Measurements from ENCODE around the gene PHAF1.
A peak's percentile ranks its signal among the peaks of the same experiment; 100 is the strongest.
"Not testable (repeated sequence)": the region's sequence is repeated elsewhere in the genome, so short reads cannot be mapped to it uniquely, and the experiment has no call there.

PHAF1 gene

GRCh38 chr16:67114793-67115192, 5.1 kb downstream of the PHAF1 start:
- no peak for DNase-seq
- Mint-ChIP-seq H3K27me3 (no peaks in the 10 kb centered on the region), H3K4me1 (ENCODE audit: low read depth) (peaks cover 44% of the 10 kb centered on the region), H3K27ac (peak overlapping the region; percentile 26), H3K9me3 (no peaks in the 10 kb centered on the region), H3K4me3 (no peak overlapping the region), H3K36me3 (ENCODE audit: low read depth) (peaks cover 64% of the 10 kb centered on the region)

- no peak for DNase-seq
- Mint-ChIP-seq H3K36me3 (ENCODE audit: low read depth) (peaks cover 66% of the 10 kb centered on the region), H3K27me3 (no peaks in the 10 kb centered on the region), H3K4me3 (no peak overlapping the region), H3K27ac (no peak overlapping the region), H3K9me3 (no peaks in the 10 kb centered on the region), H3K4me1 (ENCODE audit: low read depth) (peaks cover 44% of the 10 kb centered on the region)
Measured at GRCh38 chr16:67115639-67116038, 5.9 kb downstream of the PHAF1 start.

DNA sequence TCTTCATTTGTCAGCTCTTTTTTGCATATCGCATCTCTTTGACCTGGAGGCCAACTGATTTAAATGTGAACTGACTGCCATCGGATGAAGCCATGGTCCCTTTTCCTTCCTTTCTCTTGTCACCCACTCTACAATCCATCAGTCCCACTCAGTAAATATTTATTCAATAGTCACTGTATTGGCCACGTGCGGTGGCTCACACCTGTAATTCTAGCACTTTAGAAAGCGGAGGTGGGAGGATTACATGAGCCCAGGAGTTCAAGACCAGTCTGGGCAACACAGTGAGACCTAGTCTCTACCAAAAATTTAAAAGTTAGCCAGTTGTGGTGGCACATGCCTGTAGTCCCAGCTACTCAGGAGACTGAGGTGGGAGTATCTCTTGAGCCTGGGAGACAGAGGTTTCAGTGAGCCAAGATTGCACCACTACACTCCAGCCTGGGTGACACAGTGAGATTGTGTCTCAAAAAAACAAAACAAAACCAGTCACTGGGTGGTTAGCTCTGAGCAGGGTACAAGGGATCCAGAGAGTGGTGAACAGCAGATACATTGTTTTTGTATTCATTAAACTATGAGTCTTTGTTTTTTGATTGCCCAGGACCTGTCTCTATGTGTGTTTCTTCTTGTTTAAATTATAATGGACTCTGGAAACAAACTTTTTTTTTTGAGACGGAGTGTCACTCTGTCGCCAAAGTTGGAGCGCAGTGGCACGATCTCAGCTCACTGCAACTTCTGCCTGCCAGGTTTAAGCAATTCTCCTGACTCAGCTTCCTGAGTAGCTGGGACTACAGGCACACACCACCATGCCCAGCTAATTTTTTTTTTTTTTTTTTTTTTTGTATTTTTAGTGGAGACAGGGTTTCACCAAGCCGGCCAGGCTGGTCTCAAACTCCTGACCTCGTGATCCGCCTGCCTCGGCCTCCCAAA, 6.9 kb downstream of the PHAF1 start:
- H3K4me1 Mint-ChIP-seq (ENCODE audit: low read depth) = peaks cover 36% of the 10 kb centered on the region
- no peaks in the 10 kb centered on the region for H3K9me3 Mint-ChIP-seq
- H3K27ac Mint-ChIP-seq = no peak overlapping the region
- no peaks in the 10 kb centered on the region for H3K27me3 Mint-ChIP-seq
- H3K36me3 Mint-ChIP-seq (ENCODE audit: low read depth) = peaks cover 68% of the 10 kb centered on the region
- no peak for DNase-seq
- H3K4me3 Mint-ChIP-seq = no peak overlapping the region

GRCh38 chr16:67117716-67118115, 8.0 kb downstream of the PHAF1 start:
- peaks cover 26% of the 10 kb centered on the region for H3K4me1 Mint-ChIP-seq (ENCODE audit: low read depth)
- no peaks in the 10 kb centered on the region for H3K9me3 Mint-ChIP-seq
- no peak for DNase-seq
- H3K4me3 Mint-ChIP-seq = no peak overlapping the region
- no peaks in the 10 kb centered on the region for H3K27me3 Mint-ChIP-seq
- H3K27ac Mint-ChIP-seq = no peak overlapping the region
- peaks cover 69% of the 10 kb centered on the region for H3K36me3 Mint-ChIP-seq (ENCODE audit: low read depth)

DNA sequence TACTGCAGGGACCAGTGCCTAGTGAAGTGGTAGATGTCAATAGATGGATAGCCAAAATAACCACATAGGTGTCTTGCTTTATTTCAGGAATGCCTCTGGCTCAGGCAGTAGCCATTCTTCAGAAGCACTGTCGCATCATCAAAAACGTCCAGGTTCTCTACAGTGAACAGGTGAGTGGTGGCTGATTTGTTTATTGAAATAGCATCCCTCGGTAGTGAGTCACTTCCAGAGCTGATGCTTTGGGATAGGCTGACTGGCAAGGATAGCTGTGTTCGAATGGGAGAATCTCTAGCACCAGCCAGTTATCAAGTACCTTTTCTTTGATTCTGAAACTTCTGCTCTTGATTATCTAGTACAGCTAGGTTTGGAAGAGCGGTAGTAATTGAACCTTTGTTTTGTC, 10.3 kb downstream of the PHAF1 start:
- H3K4me3 Mint-ChIP-seq = no peak overlapping the region
- no peaks in the 10 kb centered on the region for H3K9me3 Mint-ChIP-seq
- H3K4me1 Mint-ChIP-seq (ENCODE audit: low read depth) = peaks cover 10% of the 10 kb centered on the region
- no peak for DNase-seq
- H3K27ac Mint-ChIP-seq = no peak overlapping the region
- no peaks in the 10 kb centered on the region for H3K27me3 Mint-ChIP-seq
- peaks cover 75% of the 10 kb centered on the region for H3K36me3 Mint-ChIP-seq (ENCODE audit: low read depth)

- not testable (repeated sequence) for H3K4me3 Mint-ChIP-seq, H3K27ac Mint-ChIP-seq
Measured at GRCh38 chr16:67122799-67123198, 13.1 kb downstream of the PHAF1 start.

DNA sequence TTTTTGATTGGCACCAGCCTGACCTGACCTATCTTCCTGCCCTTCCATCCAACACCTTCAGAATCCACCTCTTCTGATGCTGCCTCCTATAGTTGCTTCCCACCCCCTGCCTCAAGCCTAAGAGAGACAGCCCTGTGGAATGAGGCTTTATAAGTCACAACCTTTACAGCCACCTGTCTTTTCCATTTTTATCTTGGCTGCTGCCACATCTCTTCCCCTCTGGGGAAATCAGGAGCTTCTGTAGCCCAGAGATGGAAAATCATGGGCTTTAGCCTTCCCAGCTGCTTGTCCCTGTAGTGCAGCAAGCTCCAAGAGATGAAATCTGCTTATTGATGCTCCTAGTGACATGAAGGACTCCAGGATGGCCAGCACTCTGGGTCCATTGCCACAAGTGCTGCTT, 18.7 kb downstream of the PHAF1 start:
- no peaks in the 10 kb centered on the region for H3K27me3 Mint-ChIP-seq
- no peak overlapping the region for H3K4me3 Mint-ChIP-seq
- DNase-seq = no peak
- no peaks in the 10 kb centered on the region for H3K4me1 Mint-ChIP-seq (ENCODE audit: low read depth)
- H3K36me3 Mint-ChIP-seq (ENCODE audit: low read depth) = peaks cover 84% of the 10 kb centered on the region
- no peak overlapping the region for H3K27ac Mint-ChIP-seq
- no peaks in the 10 kb centered on the region for H3K9me3 Mint-ChIP-seq

More at GRCh38 chr16:67122799-67123198, 13.1 kb downstream of the PHAF1 start:
- peaks cover 76% of the 10 kb centered on the region for H3K36me3 Mint-ChIP-seq (ENCODE audit: low read depth)
- H3K4me1 Mint-ChIP-seq (ENCODE audit: low read depth); DNase-seq; H3K27me3 Mint-ChIP-seq; H3K9me3 Mint-ChIP-seq: not testable (repeated sequence)

GRCh38 chr16:67128887-67129286, 19.1 kb downstream of the PHAF1 start:
- peaks cover 83% of the 10 kb centered on the region for H3K36me3 Mint-ChIP-seq (ENCODE audit: low read depth)
- no peaks in the 10 kb centered on the region for H3K9me3 Mint-ChIP-seq

DNA sequence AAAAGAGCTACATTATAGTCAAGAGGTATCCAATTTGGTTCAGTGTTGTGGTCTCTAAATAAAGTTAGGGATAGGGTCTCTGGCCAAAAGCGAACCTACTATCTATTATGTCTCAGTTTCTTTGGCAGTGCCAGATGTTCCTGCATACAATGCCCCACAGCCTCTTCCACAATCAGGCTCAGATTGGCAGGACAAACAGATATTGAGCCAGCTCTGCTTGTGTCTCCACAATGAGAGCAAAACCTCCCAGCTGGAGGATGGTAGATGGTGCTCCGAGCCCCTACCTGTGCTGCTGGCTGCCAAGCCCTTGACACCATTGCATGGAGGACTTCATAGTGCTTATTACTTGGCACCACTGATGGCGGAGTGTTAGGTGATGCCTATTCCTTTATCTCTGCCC, 19.7 kb downstream of the PHAF1 start:
- Mint-ChIP-seq H3K4me3 (no peak overlapping the region), H3K4me1 (ENCODE audit: low read depth) (no peaks in the 10 kb centered on the region), H3K36me3 (ENCODE audit: low read depth) (peaks cover 83% of the 10 kb centered on the region)

More at GRCh38 chr16:67128887-67129286, 19.1 kb downstream of the PHAF1 start:
- no peaks in the 10 kb centered on the region for H3K4me1 Mint-ChIP-seq (ENCODE audit: low read depth)
- no peak for DNase-seq
- H3K27me3 Mint-ChIP-seq = no peaks in the 10 kb centered on the region
- no peak overlapping the region for H3K27ac Mint-ChIP-seq
- H3K4me3 Mint-ChIP-seq = no peak overlapping the region

DNA sequence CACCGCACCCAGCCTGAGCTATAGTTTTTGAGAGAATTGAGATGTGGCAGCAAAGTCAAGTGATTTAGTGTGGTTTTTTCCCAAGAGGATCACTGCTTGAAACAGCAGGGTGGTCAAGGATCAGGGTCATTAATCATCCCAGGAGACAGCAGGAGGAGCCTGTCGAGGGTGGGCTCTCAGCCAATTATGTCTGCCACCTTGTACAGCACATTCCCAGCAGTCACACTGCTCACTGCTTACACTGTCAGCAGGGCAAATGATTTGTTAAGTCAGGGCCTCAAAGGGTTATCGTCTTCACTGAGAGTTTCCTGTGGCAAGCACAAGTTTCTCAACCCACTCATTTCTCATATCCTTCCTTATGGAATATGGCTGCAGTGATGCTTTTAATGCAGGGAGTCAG, 27.9 kb downstream of the PHAF1 start:
- Mint-ChIP-seq H3K36me3 (ENCODE audit: low read depth) (peaks cover 94% of the 10 kb centered on the region), H3K4me3 (no peak overlapping the region), H3K27ac (no peak overlapping the region), H3K27me3 (no peaks in the 10 kb centered on the region), H3K4me1 (ENCODE audit: low read depth) (no peaks in the 10 kb centered on the region), H3K9me3 (no peaks in the 10 kb centered on the region)
- no peak for DNase-seq

More for the DNA sequence above, 19.7 kb downstream of the PHAF1 start:
- H3K9me3 Mint-ChIP-seq = no peaks in the 10 kb centered on the region
- no peaks in the 10 kb centered on the region for H3K27me3 Mint-ChIP-seq
- DNase-seq = no peak
- H3K27ac Mint-ChIP-seq = no peak overlapping the region

DNA sequence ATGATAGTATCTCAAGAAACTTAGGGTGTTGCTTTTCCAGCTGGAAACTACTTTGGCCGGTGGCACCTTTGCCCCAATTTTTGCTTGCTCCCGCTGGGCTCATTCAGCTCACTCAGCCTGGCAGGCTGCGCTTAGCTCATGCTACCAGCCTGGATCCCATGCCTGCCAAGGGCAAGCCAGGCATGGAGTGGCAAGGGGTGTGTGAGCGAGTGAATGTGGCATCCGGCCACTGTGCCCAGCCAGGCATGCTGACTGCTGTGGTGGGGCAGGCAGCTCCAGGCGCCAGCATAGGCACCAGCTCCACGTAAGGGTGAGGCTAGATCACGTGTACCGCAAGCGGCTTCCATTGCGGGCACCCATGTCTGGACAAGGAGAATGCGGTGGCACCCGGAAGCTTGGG, 31.6 kb downstream of the PHAF1 start:
- no peaks in the 10 kb centered on the region for H3K4me1 Mint-ChIP-seq (ENCODE audit: low read depth)
- no peak overlapping the region for H3K4me3 Mint-ChIP-seq
- H3K27ac Mint-ChIP-seq = no peak overlapping the region
- H3K27me3 Mint-ChIP-seq = no peaks in the 10 kb centered on the region
- H3K9me3 Mint-ChIP-seq = no peaks in the 10 kb centered on the region
- peaks cover 95% of the 10 kb centered on the region for H3K36me3 Mint-ChIP-seq (ENCODE audit: low read depth)
- DNase-seq = no peak

- H3K4me3 Mint-ChIP-seq = no peak overlapping the region
- H3K4me1 Mint-ChIP-seq (ENCODE audit: low read depth) = no peaks in the 10 kb centered on the region
- no peaks in the 10 kb centered on the region for H3K27me3 Mint-ChIP-seq
- H3K9me3 Mint-ChIP-seq = no peaks in the 10 kb centered on the region
- no peak overlapping the region for H3K27ac Mint-ChIP-seq
- DNase-seq = no peak
- peaks cover 94% of the 10 kb centered on the region for H3K36me3 Mint-ChIP-seq (ENCODE audit: low read depth)
Measured at GRCh38 chr16:67142342-67142741, 32.6 kb downstream of the PHAF1 start.

- peaks cover 91% of the 10 kb centered on the region for H3K36me3 Mint-ChIP-seq (ENCODE audit: low read depth)
- H3K27ac Mint-ChIP-seq = peak overlapping the region; percentile 5
- no peak overlapping the region for H3K4me3 Mint-ChIP-seq
- DNase-seq = no peak
- peaks cover 7% of the 10 kb centered on the region for H3K27me3 Mint-ChIP-seq
- no peaks in the 10 kb centered on the region for H3K9me3 Mint-ChIP-seq
- no peaks in the 10 kb centered on the region for H3K4me1 Mint-ChIP-seq (ENCODE audit: low read depth)
Measured at GRCh38 chr16:67144943-67145342, 35.2 kb downstream of the PHAF1 start.

DNA sequence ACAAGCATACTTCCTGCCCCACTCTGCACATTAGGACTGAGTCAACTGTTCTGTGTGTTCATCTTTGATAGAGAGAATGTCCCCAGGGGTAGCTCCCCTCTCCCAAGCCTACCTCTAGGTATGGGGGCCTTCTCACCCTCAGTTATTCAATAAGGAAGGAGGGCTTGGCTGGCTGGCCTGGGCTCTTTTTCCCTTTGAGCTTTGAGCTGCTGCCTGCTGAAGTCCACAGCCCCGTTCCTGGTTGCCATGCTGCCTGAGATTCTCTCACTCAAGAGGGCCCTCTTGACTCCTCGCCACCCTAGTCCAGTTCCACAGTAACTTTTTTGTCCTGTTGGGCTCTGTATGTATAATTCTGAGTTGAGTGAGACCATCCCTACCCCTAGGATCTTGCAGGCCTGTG, 36.0 kb downstream of the PHAF1 start:
- no peak for DNase-seq
- H3K9me3 Mint-ChIP-seq = no peaks in the 10 kb centered on the region
- no peak overlapping the region for H3K27ac Mint-ChIP-seq
- H3K27me3 Mint-ChIP-seq = peaks cover 7% of the 10 kb centered on the region
- H3K4me3 Mint-ChIP-seq = no peak overlapping the region
- H3K4me1 Mint-ChIP-seq (ENCODE audit: low read depth) = no peaks in the 10 kb centered on the region
- peaks cover 83% of the 10 kb centered on the region for H3K36me3 Mint-ChIP-seq (ENCODE audit: low read depth)

DNA sequence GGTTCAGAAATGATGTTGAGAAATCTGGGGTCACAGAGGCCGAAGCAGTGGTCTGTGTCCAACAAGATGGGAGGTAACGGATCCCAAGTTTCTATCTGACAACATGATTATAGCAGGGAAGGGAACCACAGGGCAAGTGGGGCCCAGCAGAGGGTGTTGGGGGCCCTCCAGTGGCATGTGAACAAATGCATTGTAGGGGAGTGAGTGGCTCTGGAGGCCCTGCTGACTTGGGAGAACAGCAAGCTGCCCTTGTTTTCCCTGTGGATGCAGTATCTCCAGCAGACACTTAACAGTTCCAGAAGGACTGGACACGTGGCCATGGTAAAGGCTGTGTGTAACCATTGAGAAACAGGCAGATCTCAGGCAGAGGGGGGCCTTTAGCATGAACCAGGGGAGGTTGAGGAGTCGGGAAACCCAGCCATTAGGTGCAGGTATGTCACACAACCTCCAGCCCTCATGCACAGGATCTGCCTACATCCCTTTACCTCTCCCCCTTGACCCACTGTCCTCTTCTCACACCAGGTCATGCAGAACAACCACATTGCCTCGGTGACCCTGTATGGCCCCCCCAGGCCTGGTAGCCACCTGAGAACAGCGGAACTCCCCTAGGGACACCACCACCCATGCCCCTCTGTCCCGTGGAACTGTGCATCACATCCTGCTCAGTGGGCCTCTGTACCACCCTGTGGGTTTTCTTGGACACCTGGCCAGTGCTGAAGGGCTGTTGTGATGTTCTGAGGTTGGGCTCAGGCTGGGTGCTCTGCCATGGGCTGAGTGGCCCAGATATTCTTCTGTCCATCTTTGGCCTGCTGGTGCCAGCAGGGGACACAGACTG, 37.0 kb downstream of the PHAF1 start:
- Mint-ChIP-seq H3K9me3 (no peaks in the 10 kb centered on the region), H3K27ac (no peak overlapping the region), H3K36me3 (ENCODE audit: low read depth) (peaks cover 73% of the 10 kb centered on the region), H3K4me1 (ENCODE audit: low read depth) (peaks cover 6% of the 10 kb centered on the region), H3K4me3 (no peak overlapping the region), H3K27me3 (peaks cover 14% of the 10 kb centered on the region)
- no peak for DNase-seq

All from activated T-cell treated with anti-CD3 and anti-CD28 coated beads, Interleukin-2, amount 50 U/mL, for 24 hours (primary cell).